HL-60/S4 treated with phorbol 12-myristate 13-acetate at 8.2 ng/mL for 4 days and 3 days (cell line): ENCODE data around the gene SMIM44.
"Not testable (repeated sequence)": the region's sequence is repeated elsewhere in the genome, so short reads cannot be mapped to it uniquely, and the experiment has no call there.

Experiments
- in situ Hi-C: fragments of 300-500 bp; cut with MboI; formaldehyde crosslinking; loops from 2 replicates; pipeline ENCODE4 v1.15.0; 2022; ENCODE audit warnings: low sequenced_read_pairs

The SMIM44 gene

GRCh38 chr19:3518255-3518654 lies 35.0 kb upstream of the SMIM44 start:
- in situ Hi-C loops: no loop called here

- in situ Hi-C loops: no loop called here
Observed at GRCh38 chr19:3517638-3518037, 34.4 kb upstream of the SMIM44 start.

- in situ Hi-C loops: no loop called here
Observed at GRCh38 chr19:3516675-3517207, 33.5 kb upstream of the SMIM44 start.

GRCh38 chr19:3515891-3516422 lies 32.7 kb upstream of the SMIM44 start:
- in situ Hi-C loops: no loop called here

- in situ Hi-C loops: no loop called here
Observed at GRCh38 chr19:3514930-3515329, 31.7 kb upstream of the SMIM44 start.

GRCh38 chr19:3513229-3514140 lies 30.2 kb upstream of the SMIM44 start:
- in situ Hi-C loops: no loop called here

GRCh38 chr19:3512562-3513228 lies 29.5 kb upstream of the SMIM44 start:
- in situ Hi-C loops: no loop called here

- in situ Hi-C loops: no loop called here
Observed at GRCh38 chr19:3511506-3512251, 28.4 kb upstream of the SMIM44 start.

GRCh38 chr19:3510727-3511126 lies 27.5 kb upstream of the SMIM44 start:
- in situ Hi-C loops: no loop called here

GRCh38 chr19:3509566-3509989 lies 26.3 kb upstream of the SMIM44 start:
- in situ Hi-C loops: no loop called here

GRCh38 chr19:3508771-3509535 lies 25.7 kb upstream of the SMIM44 start:
- in situ Hi-C loops: no loop called here

- in situ Hi-C loops: not testable (repeated sequence)
Observed at GRCh38 chr19:3508121-3508661, 24.9 kb upstream of the SMIM44 start.

GRCh38 chr19:3507371-3508120 lies 24.3 kb upstream of the SMIM44 start:
- in situ Hi-C loops: no loop called here

- in situ Hi-C loops: no loop called here
Observed at GRCh38 chr19:3506384-3507340, 23.4 kb upstream of the SMIM44 start.

- in situ Hi-C loops: no loop called here
Observed at GRCh38 chr19:3505598-3506383, 22.6 kb upstream of the SMIM44 start, which contains the start of gene FZR1. Gene FZR1, plus strand, starts transcription at chr19:3506311. Its CDS starts 16,679 bp downstream, at chr19:3522990.

- in situ Hi-C loops: no loop called here
Observed at GRCh38 chr19:3504735-3505134, 21.5 kb upstream of the SMIM44 start.

GRCh38 chr19:3503036-3503572 lies 19.9 kb upstream of the SMIM44 start:
- in situ Hi-C loops: no loop called here
